HG03196 (cell line): Measurements from ENCODE around the gene HRH2.
"Not testable (repeated sequence)": the region's sequence is repeated elsewhere in the genome, so short reads cannot be mapped to it uniquely, and the experiment has no call there.

Experiments used
- ATAC-seq: cut with Tn5 transposase; IDR thresholded peaks from one replicate; pipeline ENCODE4 v1.9.1; 2021; ENCODE audit not compliant: unreplicated experiment

The HRH2 gene

DNA sequence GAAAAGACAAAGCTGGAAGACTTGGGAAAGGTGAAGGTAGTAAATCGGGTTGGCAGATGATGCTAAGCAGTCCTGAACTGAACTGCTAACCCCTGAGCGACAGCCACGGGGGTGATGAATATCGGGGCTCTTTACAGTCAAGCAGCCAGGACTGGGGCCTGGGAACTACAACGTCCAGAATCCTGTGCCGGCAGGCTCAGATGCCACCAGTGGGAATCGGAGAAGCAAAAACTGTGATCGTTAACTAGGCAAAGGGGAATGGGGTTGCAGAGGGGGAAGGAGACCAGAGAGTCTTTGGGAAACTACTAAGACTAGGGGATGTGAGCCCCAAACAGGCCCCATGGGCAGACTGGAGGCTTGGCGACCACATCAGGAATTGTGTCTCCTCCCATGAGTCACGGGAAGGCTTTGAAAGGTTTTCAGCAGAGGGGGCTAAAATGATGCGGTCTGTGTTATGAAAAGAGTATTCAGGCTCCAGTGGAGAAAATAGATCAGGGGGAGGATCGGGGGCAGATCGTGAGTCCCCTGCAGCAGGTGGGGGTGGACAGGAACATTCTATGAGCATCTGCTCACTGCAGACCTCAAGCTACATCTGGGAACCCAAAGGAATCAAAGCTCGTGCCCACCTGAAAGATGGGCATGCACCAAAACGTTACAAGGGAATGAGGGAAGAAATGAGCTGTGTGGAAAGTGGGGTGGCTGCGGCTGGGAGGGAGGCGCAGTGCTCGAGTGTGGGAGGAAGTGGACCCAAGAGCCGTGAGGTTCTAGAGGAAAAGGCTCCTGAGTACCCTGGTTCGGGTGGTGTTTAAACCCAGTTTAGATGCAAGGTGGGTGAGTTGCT is 53.8 kb downstream of the HRH2 start:
- ATAC-seq, result no peak

- no peak for ATAC-seq
Observed at GRCh38 chr5:175712313-175712680, 54.4 kb downstream of the HRH2 start.

- no peak for ATAC-seq
Observed at GRCh38 chr5:175712681-175713085, 54.8 kb downstream of the HRH2 start.

DNA sequence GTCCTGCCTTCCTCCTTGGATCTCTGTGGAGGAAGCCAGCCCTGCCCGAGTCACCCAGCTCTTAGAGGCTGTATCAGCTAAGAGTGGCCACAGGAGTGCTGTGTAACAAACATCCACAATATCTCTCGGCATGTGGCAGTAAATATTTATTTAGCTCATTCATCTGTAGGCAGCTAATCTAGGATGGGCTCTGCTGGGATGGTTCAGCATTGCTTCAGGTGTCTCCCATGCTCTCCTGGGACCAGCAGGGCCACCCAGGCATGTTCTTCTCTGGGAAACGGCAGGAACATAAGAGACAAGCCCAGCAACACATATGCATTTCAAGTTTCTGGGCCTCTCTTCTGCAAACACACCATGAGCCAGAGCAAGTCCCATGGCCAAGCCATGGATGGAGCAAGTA is 56.1 kb downstream of the HRH2 start:
- no peak for ATAC-seq

- ATAC-seq, result no peak
Observed at GRCh38 chr5:175714479-175715085, 56.7 kb downstream of the HRH2 start.

DNA sequence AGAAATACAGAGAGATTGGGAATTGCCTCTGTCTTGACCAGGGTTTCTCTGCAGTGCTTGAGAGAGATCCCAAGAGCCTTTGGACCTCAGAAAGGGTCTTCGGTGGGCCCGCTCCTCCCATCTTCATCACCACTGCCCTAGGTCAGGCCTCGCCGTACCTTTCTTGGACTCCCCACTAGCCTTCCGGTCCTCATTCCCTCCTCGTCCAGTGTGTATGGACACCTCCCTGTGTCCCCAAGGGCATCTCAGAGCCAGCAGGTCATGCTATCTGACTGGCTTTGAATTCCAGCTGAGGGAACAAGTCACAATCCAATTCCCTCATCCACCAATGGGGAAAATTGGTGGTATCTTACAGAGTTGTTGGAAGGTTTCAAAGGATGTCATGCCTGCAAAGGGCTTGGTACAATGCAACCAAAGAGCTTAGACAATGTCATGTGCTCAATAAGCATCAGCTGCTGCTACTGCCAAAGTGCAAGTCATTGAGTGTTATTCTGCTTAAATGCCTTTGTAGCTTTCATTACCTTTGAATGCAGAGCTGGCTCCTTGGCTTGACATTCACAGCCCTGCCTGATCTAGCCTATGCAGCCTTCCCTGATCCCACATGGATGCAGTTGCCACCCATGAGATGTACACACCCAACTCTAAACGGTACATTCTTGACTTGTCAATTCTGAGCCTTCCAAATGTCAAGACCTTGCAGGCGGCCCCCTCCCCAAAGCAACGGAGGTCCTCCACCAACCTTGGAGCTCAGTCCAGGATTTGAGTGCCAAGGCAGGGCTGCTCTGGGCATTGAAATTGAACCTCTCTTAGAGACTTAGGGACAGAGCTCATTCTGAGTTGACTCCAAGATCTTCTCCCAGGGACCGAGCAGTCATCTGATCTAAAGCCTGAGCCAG is 58.0 kb downstream of the HRH2 start:
- no peak for ATAC-seq

- no peak for ATAC-seq
Observed at GRCh38 chr5:175717837-175718236, 60.0 kb downstream of the HRH2 start.

DNA sequence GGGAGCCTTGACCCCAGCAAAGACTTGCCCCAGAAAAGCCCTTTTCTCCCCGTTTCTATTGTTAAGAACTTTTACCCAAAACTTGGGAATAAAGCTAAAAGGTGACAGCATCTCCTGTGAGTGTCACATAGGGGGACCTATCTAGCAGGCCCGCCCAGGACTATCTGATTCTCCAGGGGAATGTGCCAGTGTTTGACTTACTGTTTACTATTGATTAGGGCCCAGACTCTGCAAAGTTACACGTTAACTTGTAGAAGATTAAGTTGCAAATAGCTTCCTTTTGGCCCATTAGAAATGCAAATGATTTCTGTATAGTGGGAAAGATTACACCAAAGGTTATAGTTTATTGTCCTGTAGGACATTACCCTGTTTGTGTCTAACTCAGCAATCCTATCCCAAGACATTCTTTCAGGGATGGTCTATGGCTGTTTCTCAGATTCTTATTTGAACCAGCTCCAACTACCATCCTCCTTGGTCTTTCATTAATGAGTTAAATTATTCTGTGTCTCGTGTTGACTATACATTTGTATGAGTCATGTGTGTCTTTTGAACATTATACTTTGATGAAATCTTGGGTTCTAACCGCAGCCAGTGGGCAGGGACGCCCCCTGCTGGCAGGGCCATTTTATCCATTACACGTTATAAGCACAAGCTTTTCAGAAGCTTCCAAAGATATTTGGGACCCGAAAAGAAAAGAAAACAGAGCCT is 60.7 kb downstream of the HRH2 start:
- no peak for ATAC-seq

DNA sequence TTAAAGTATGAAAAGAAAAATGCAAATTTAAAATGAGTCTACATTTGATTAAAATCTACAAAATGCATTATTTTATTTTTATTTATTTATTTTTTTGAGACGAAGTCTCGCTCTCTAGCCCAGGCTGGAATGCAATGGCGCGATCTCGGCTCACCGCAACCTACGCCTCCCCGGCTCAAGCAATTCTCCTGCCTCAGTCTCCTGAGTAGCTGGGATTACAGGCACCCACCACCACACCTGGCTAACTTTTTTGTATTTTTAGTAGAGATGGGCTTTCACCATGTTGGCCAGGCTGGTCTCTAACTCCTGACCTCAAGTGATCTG is 61.2 kb downstream of the HRH2 start:
- not testable (repeated sequence) for ATAC-seq

DNA sequence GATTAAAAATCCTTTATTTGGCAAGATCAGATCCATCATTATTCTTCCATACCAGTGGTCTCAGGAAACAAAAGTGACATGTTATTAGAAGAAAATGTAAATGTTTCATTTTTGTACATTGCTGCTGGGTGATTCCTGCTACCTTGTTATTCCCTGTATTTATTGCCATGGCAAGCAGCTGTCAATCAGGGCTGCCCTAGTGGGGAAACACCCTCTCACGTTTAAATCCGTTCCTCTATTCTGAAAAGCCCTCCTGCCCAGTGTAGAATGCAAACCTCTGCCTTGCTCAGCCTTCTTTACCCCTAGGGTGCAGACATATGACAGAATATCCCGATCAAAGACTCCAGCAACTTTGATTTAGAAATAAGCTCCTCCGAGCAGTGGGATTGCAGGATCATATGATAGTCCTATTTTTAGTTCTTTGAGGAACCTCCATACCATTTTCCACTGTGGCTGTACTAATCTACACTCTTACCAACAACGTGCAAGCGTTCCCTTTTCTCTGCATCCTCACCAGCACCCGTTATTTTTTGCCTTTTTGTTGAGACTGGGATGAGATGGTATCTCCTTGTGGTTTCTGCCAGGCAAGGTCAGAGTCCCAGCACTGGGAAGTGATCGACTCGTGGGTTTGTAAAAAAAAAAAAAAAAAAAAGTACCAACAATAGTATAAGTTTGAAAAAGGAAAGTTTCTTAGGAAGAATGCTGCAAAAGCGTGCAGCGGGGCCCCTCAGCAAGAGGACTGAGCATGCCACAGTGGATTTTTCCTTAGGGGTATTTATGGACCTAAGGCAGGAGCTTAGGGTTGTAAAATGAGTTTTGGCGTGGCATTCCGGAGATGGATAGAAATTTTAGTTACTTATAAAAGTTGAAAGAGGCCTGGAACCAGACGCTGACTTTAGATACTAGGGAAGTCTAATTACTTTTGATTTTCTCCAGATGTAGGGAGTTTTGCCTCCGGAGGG is 66.7 kb downstream of the HRH2 start:
- no peak for ATAC-seq

DNA sequence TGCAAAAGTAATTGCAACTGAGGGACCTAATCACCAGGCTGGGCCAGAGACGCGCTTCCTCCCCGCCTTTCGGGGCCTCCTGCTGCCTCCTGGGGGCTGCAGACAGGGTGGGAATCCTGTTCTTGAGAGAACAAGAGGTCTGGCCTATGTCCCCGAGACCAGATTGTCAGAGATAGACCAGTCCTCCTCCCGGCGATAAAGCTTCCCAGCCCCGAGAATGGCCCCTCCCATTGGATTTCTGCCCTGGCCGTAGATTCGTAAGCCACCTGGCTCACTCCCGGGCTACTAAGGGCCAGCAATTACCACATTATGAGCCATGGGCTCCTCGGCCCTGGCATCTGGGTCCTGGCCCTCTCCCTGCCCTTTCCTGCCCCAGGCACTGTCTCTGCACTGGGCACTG is 70.4 kb downstream of the HRH2 start:
- ATAC-seq, result no peak

- ATAC-seq, result peak; percentile 13
Observed at GRCh38 chr5:175728885-175729828, 71.3 kb downstream of the HRH2 start.

GRCh38 chr5:175729829-175730277 is 72.0 kb downstream of the HRH2 start:
- ATAC-seq, result peak; percentile 68

DNA sequence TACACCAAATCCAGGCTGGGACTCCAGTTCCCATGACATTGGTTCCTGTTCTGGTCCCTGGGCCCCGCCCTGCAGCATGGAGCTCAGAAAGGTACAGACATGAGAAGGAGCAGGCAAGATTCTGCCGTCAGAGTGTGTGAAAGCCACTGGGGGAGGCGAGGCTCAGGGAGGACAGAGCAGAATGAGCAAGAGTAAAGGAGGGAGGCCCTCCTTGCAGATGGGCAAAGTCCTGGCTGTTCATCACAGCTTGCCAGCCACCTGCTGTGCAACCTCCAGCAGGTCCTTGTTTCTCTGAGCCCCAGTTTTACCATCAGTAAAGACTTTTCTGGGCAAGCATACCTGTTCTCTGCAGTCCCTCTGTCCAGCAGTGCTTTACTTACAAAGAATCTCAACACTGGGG is 73.3 kb downstream of the HRH2 start:
- ATAC-seq, result no peak

- no peak for ATAC-seq
Observed at GRCh38 chr5:175731756-175732465, 74.0 kb downstream of the HRH2 start.

GRCh38 chr5:175733017-175733416 is 75.1 kb downstream of the HRH2 start:
- no peak for ATAC-seq

GRCh38 chr5:175734016-175734415 is 76.1 kb downstream of the HRH2 start:
- no peak for ATAC-seq

- ATAC-seq, result no peak
Observed at GRCh38 chr5:175734501-175734900, 76.6 kb downstream of the HRH2 start.
